ENCODE data around the gene CCDC85A.

The CCDC85A gene

DNA sequence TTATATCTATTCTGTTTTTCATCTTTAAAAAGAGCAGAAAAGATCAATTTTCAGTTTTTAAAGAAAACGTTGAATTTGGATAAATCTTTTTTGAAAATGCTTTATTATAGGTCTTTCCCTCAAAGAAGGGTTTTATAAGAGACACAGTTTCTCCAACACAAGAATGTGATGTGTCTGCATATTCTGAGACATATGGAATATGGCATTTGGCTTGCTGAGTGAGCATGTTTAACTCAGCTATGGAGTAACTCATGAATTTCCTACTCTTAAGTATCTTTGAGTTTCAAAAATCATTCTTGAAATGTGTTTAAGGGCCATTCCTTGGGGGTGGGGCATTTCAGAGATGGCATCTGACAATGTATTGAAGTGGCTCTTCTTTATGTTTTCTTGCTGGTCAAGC lies 191.5 kb downstream of the CCDC85A start:
- no peaks in the 10 kb centered on the region for H3K36me3 Mint-ChIP-seq
- H3K27me3 Mint-ChIP-seq = no peaks in the 10 kb centered on the region
- H3K4me1 Mint-ChIP-seq = no peaks in the 10 kb centered on the region
- no peak overlapping the region for H3K4me3 Mint-ChIP-seq
- DNase-seq = no peak
- no peak overlapping the region for H3K27ac Mint-ChIP-seq
- CTCF ChIA-PET = no interaction called here
- H3K9me3 Mint-ChIP-seq = peaks cover 5% of the 10 kb centered on the region

DNA sequence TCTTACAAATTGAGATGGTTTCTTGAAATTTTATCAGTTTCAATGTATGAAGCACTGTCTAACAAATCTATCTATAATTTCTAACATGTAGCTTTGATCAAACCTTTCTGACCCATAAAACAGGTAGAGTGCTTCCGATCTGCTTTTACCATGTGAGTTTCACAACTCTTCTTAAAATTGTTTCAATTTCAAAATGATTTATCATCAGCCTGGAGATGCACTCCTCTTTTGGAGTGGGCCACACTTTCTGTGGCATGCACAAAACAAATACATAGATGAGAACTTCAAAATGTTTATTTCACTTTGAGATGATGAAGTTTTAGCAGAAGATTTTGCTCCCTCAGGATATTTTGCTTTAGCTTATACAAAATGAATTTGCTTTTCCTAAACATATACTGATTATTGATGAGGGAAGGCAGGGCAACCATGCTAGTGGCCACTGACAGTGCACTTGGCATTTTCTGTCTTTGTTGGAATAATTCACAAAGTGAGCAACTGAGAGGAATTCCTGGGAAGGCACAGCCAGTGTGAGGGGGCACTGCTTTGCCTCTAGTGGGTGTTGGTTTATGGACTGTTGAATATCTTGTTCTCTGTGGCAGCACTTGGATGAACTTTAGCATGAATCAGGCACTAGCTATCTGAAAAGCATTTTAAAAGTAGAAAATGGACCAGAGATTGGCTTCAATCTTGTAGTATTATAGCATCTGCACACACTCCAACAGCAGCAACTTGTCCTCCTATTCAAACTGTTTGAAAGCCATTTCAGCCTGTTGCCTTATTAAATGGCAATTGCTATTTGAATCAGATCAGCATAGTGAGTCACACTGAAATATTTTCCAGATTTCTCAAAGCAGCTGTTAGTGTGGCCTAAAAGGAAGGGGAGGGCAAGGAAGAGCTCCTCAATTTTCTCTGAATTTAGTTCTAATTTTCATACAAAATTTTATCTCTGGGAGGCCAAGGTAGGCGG lies 193.2 kb downstream of the CCDC85A start:
- Mint-ChIP-seq H3K27ac (no peak overlapping the region), H3K36me3 (no peaks in the 10 kb centered on the region), H3K9me3 (peaks cover 5% of the 10 kb centered on the region), H3K27me3 (no peaks in the 10 kb centered on the region), H3K4me3 (no peak overlapping the region), H3K4me1 (no peaks in the 10 kb centered on the region)
- no peak for DNase-seq
- CTCF ChIA-PET = no interaction called here

DNA sequence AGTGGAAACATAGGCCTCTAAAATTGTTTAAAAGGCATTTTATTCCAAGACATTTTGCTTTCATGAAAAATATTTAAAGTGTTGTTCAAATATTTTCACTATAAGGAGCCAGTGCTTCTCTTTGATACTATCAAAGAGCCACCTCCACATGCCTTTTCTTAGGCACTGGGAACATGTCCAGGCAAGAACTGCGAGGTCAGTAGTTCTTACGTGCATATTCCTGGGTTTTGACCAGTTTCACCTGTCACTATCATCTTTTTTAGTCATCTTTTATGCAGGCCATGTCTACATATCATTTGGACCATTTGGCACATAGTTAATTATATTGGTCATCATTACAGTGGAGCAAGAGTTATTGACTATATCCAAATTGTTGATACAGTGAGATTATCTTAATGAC lies 195.3 kb downstream of the CCDC85A start:
- H3K27ac Mint-ChIP-seq = no peak overlapping the region
- no peaks in the 10 kb centered on the region for H3K36me3 Mint-ChIP-seq
- H3K9me3 Mint-ChIP-seq = peaks cover 5% of the 10 kb centered on the region
- no peaks in the 10 kb centered on the region for H3K27me3 Mint-ChIP-seq
- CTCF ChIA-PET = no interaction called here
- no peak overlapping the region for H3K4me3 Mint-ChIP-seq
- DNase-seq = no peak
- H3K4me1 Mint-ChIP-seq = no peaks in the 10 kb centered on the region

GRCh38 chr2:56380861-56381260 lies 197.1 kb downstream of the CCDC85A start:
- Mint-ChIP-seq H3K9me3 (no peaks in the 10 kb centered on the region), H3K36me3 (no peaks in the 10 kb centered on the region)

DNA sequence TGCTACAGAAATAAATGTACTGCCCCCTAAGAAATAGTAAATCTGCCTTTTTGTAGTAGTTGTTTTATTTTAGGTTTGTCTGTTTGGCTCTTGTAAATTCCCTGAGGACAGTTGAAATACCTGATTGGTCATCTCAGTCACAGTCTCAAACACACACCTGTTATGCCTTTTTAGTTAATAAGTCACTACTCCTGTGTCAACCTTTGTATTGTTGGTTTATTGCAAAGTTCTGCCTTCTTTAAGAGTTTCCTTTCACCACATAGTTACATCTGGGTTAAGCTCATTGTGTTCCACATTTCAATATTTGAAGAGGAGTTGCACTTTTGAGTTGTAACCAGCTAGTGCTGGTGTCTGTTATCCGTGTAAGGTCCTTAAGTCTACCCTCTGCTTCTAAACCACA lies 198.7 kb downstream of the CCDC85A start:
- no peaks in the 10 kb centered on the region for H3K27me3 Mint-ChIP-seq

More at GRCh38 chr2:56380861-56381260, 197.1 kb downstream of the CCDC85A start:
- no peak overlapping the region for H3K4me3 Mint-ChIP-seq
- no peaks in the 10 kb centered on the region for H3K27me3 Mint-ChIP-seq
- CTCF ChIA-PET = no interaction called here
- no peak for DNase-seq
- H3K4me1 Mint-ChIP-seq = no peaks in the 10 kb centered on the region
- no peak overlapping the region for H3K27ac Mint-ChIP-seq

DNA sequence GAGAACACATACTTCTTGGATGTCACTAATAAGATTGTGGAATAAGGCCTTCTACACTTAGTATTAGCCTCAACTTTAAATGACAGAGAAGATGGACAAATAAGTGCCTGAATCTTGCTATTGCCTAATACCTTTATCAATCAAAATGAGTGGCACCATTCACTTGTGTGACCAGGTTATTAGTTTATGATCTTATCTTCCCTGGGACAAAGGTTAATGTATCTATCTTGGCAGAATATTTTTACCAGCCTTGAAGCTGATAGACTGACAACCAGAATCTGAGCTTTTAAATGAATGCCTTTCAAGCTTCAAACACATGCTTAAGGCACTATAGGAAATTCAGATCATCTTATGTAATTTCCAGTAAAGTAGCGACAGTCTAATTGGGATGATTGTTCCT lies 202.9 kb downstream of the CCDC85A start:
- no peak overlapping the region for H3K27ac Mint-ChIP-seq
- DNase-seq = no peak
- no peaks in the 10 kb centered on the region for H3K36me3 Mint-ChIP-seq
- H3K9me3 Mint-ChIP-seq = peaks cover 4% of the 10 kb centered on the region
- no peaks in the 10 kb centered on the region for H3K4me1 Mint-ChIP-seq
- no peaks in the 10 kb centered on the region for H3K27me3 Mint-ChIP-seq
- no peak overlapping the region for H3K4me3 Mint-ChIP-seq
- CTCF ChIA-PET = no interaction called here

More for the DNA sequence above, 198.7 kb downstream of the CCDC85A start:
- Mint-ChIP-seq H3K36me3 (no peaks in the 10 kb centered on the region), H3K4me1 (no peaks in the 10 kb centered on the region), H3K9me3 (no peaks in the 10 kb centered on the region), H3K27ac (no peak overlapping the region), H3K4me3 (no peak overlapping the region)
- no peak for DNase-seq
- CTCF ChIA-PET = no interaction called here

DNA sequence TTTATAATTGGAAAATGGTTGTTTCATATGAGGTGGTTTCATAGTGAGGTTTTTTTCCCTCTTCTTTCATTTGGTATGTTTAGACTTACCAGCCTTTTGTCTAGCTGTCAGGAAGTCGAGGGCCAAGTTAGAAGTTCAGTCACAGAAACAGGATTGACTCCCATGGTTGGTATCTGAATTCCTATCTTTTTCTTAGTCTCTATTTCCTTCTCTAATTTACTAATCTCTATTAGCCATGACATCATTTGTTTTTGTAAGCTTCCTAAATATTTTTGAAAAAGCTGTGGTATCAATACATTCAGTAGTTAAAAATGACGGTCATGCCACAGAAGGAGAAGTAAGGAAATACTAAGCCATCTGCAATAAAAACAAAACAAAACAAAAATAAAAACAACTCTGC lies 206.9 kb downstream of the CCDC85A start:
- Mint-ChIP-seq H3K4me1 (no peaks in the 10 kb centered on the region), H3K27ac (no peak overlapping the region), H3K36me3 (no peaks in the 10 kb centered on the region), H3K9me3 (peaks cover 4% of the 10 kb centered on the region), H3K27me3 (no peaks in the 10 kb centered on the region), H3K4me3 (no peak overlapping the region)
- CTCF ChIA-PET = no interaction called here
- DNase-seq = no peak

DNA sequence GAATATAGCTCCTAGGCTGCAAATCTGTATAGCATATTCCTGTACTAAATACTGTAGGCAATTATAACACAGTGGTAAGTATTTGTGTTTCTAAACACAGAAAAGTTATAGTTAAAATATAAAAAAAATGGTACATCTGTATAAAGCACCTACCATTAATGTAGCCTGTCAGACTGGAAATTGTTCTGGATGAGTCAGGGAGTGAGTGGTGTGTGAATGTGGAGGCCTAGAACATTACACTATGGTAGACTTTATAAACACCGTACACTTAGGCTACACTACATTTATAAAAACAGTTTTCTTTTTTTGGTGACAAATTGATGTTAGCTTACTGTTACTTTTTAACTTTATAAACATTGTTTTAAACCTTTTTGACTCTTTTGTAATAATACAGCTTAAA lies 226.3 kb downstream of the CCDC85A start:
- no peak for DNase-seq
- CTCF ChIA-PET = no interaction called here
- H3K27ac Mint-ChIP-seq = no peak overlapping the region
- peaks cover 9% of the 10 kb centered on the region for H3K9me3 Mint-ChIP-seq
- no peaks in the 10 kb centered on the region for H3K27me3 Mint-ChIP-seq
- no peaks in the 10 kb centered on the region for H3K4me1 Mint-ChIP-seq
- H3K36me3 Mint-ChIP-seq = no peaks in the 10 kb centered on the region
- H3K4me3 Mint-ChIP-seq = no peak overlapping the region

- no peaks in the 10 kb centered on the region for H3K36me3 Mint-ChIP-seq
- no peak overlapping the region for H3K27ac Mint-ChIP-seq
- no peaks in the 10 kb centered on the region for H3K27me3 Mint-ChIP-seq
- CTCF ChIA-PET = no interaction called here
- no peak overlapping the region for H3K4me3 Mint-ChIP-seq
- peaks cover 7% of the 10 kb centered on the region for H3K9me3 Mint-ChIP-seq
- DNase-seq = no peak
- H3K4me1 Mint-ChIP-seq = no peaks in the 10 kb centered on the region
These were observed 232.8 kb downstream of the CCDC85A start for GRCh38 chr2:56416500-56417176.
